GM21619 (cell line): Measurements from ENCODE around the gene FGGY.
"Not testable (repeated sequence)": the region's sequence is repeated elsewhere in the genome, so short reads cannot be mapped to it uniquely, and the experiment has no call there.

Source experiments
- ATAC-seq: cut with Tn5 transposase; IDR thresholded peaks from one replicate; pipeline ENCODE4 v1.9.1; 2021; ENCODE audit not compliant: unreplicated experiment

The FGGY gene

GRCh38 chr1:59433440-59433813 lies 136.5 kb downstream of the FGGY start:
- no peak for ATAC-seq

DNA sequence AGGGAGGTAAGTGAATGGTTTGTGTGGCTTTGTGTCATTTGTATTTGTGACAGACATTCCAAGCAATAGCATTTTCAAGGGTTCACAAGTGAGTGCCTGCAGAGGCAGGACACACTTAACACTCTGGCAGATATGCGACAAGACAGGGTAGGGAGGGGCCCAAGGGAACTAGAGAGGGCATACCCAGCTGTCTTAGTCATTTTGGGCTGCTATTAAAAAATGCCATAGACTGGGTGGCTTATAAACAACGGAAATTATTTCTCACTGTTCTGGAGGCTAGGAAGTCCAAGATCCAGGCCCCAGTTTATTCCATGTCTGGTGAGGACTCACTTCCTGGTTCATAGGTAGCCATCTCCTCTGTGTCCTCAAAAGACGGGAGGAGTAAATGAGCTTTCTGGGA lies 137.4 kb downstream of the FGGY start:
- no peak for ATAC-seq

GRCh38 chr1:59436637-59437036 lies 139.7 kb downstream of the FGGY start:
- no peak for ATAC-seq

- no peak for ATAC-seq
These were observed 141.2 kb downstream of the FGGY start for GRCh38 chr1:59438058-59438560.

GRCh38 chr1:59442492-59442891 lies 145.6 kb downstream of the FGGY start:
- no peak for ATAC-seq

DNA sequence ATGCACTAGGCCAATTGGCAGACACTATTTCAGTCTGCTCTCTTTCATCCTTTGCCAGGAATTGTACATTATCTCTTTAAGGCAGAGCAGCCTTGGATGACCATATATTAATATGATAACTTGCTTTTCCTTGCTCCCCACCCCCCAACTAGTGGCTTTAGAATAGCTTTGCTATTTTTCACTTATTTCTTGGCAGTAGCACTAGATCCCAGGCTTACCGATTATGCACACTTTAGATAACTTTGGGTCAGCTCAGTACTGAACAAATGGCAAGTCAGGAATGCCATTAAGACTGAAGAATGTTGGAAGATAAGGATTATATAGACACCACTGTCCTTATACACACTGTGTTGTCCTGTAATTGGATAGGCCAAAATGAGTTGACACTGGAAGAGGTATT lies 146.4 kb downstream of the FGGY start:
- no peak for ATAC-seq

- ATAC-seq, result no peak
These were observed 147.6 kb downstream of the FGGY start for GRCh38 chr1:59444520-59444919.

DNA sequence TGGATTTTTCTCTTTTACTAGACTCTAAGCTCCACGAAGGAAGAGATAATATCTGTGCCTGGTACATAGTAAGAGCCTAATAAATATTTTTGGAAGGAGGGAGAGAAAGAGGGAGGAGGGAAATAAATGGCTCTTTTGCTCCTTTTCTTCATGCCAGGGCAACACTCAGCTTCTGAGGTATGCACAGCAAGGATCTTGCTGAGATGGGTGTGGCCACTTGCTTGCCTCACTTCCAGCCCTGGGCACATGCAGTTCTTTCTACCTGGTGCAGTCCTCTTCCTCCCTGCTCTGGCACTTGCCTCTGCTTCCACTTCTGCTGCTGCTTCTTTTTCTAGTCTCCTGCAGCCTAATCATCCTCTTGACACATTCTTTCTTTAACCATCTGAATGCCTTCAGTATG lies 148.1 kb downstream of the FGGY start:
- ATAC-seq, result no peak

GRCh38 chr1:59446257-59446901 lies 149.5 kb downstream of the FGGY start:
- ATAC-seq, result no peak

- no peak for ATAC-seq
These were observed 155.1 kb downstream of the FGGY start for GRCh38 chr1:59452026-59452425.

- ATAC-seq, result no peak
These were observed 155.7 kb downstream of the FGGY start for GRCh38 chr1:59452559-59452958.

DNA sequence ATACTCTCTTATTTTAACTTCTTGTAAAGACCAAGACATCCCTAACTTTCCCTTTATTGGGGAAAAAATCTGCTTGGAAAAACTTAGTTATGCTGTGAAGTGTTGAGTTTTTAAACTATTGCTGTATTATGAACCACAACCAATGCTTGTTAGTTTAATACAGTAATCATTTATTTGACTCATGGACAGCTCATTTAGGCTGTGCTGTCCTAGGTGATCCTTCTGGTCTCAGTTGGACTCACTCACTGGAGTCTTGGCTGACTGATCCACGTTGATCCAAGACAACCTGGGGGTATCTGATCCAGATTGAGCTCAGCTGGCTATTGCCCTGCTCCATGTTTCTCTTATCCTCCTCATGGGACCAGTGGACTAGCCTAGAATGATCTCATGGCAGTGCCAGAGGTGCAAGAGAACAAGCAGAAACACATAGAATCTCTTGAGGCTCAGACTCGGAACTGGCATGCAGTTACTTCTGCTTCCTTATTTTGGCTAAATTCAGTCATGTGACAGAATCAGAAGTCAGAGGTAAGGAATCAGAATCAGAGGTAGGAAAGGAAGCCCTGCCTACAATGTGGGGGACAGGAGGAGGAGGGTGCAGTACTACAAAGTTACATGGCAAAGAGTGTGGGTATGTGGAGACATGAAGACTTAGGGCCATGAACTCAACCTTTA lies 156.5 kb downstream of the FGGY start:
- no peak for ATAC-seq

- no peak for ATAC-seq
These were observed 158.3 kb downstream of the FGGY start for GRCh38 chr1:59455206-59455605.

GRCh38 chr1:59457786-59458185 lies 160.9 kb downstream of the FGGY start:
- no peak for ATAC-seq

DNA sequence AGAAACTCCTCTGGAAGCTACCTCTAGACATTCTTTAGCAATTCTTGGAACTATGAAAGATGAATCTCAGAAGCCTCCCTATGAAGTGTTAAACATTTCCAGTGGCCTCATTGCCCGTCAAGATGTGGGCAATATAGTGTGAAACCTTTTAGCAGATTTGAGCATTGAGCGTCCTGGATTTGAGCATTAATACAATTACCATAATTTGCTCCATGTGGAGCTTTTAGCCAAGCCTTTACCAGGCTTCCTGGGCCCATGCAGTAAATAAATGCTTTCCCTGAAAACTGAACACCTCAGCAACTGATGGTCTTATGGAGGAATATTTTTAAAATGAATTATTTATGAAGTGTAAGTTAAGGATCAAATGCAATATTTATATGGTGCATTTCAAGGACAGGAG lies 162.0 kb downstream of the FGGY start:
- ATAC-seq, result no peak

GRCh38 chr1:59462942-59463341 lies 166.0 kb downstream of the FGGY start:
- not testable (repeated sequence) for ATAC-seq

- ATAC-seq, result not testable (repeated sequence)
These were observed 168.6 kb downstream of the FGGY start for GRCh38 chr1:59465478-59465877.

- no peak for ATAC-seq
These were observed 172.0 kb downstream of the FGGY start for GRCh38 chr1:59468828-59469428.

- not testable (repeated sequence) for ATAC-seq
These were observed 175.2 kb downstream of the FGGY start for GRCh38 chr1:59471991-59472570.

GRCh38 chr1:59473831-59474230 lies 176.9 kb downstream of the FGGY start:
- ATAC-seq, result no peak

GRCh38 chr1:59474496-59474895 lies 177.6 kb downstream of the FGGY start:
- ATAC-seq, result no peak

GRCh38 chr1:59475737-59476136 lies 178.8 kb downstream of the FGGY start:
- ATAC-seq, result no peak
